ENCODE measurements around the gene PPP1R10. TPM values are rescaled to one million over a fixed set of nuclear protein-coding genes. Genes with fewer than 3 reads are reported as not detected.
A peak's percentile ranks its signal among the peaks of the same experiment; 100 is the strongest.

The PPP1R10 gene
- total and polyA plus RNA-seq, 2 of the 13 experiments (the other 11 are each of a cell fraction or from before 2014, with no cell fraction given): 26.3 to 38.4 TPM

DNA sequence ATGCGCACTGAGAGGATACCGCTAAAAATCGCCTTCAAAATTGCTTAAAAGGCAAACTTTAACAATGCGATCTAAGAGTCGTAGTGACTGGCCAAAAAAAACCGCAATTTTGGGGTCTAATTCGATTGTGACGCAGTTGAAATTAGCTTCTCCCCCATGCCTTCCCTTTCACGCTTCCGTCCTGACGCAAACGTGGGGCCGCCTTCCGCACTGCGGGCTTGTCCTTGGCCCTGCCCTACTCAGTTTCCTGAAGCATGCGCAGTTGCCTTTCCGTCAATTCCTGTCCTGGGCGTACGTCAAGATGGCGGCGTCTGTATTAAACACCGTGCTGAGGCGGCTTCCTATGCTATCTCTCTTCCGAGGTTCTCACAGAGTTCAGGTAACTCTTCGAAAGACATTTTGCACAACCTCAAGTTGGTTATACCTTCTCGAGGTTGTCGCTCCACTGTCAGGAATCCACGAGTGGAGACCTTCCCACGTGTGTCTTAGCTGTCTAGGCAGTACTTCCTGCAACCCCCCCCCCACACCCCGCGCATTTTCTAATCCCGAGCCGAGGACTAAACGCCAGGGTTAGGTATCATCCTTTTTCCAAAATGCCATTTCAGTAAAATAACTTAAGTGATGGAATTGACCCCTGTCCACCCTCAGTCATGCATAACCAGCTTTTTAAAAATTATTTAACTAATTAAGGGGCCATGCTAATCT lies 674 bp upstream of the PPP1R10 start, which contains the start of gene MRPS18B (continued):
- TF ChIP-seq SMAD3 (CRISPR knock-in tag; IDR thresholded peaks at IDR 0.05) (peak; percentile 34; the same call in 1 of the 2 replicates), CBFB (CRISPR knock-in tag; IDR thresholded peaks at IDR 0.05) (no peak; the same call in 1 of the 2 replicates), THYN1 (CRISPR knock-in tag; IDR thresholded peaks at IDR 0.05; ENCODE audit: borderline replicate concordance, low read depth) (peak; percentile 39; the same call in 1 of the 2 replicates), IRF1 (CRISPR knock-in tag; IDR thresholded peaks at IDR 0.05; ENCODE audit: low read depth) (no peak), ZNF263 (CRISPR knock-in tag; IDR thresholded peaks at IDR 0.05) (0 out of 2 replicates have a peak, but pooled peaks have one; percentile 51), NFYC (CRISPR knock-in tag; IDR thresholded peaks at IDR 0.05) (peak; percentile 48; the same call in 1 of the 2 replicates), ARNT2 (CRISPR knock-in tag; IDR thresholded peaks at IDR 0.05; ENCODE audit: low read depth) (peak; percentile 36; the same call in 1 of the 2 replicates), ZNF274 (CRISPR knock-in tag; IDR thresholded peaks at IDR 0.05) (0 out of 2 replicates have a peak, but pooled peaks have one; percentile 29), AGO2 (optimal IDR thresholded peaks at IDR 0.05; ENCODE audit: low read depth, low read length) (no peak), ZNF646 (CRISPR knock-in tag; IDR thresholded peaks at IDR 0.05) (no peak), NCOA2 (CRISPR knock-in tag; IDR thresholded peaks at IDR 0.05) (0 out of 2 replicates have a peak, but pooled peaks have one; percentile 1), NKX3-1 (CRISPR knock-in tag; IDR thresholded peaks at IDR 0.05) (no peak; the same call in 1 of the 2 replicates), HMG20B (CRISPR knock-in tag; conservative IDR thresholded peaks at IDR 0.05) (no peak), BHLHE40 (IDR thresholded peaks at IDR 0.05; ENCODE audit: low read length) (no peak), HDAC2 (CRISPR knock-in tag; IDR thresholded peaks at IDR 0.05) (peak; percentile 26), MBD4 (IDR thresholded peaks at IDR 0.05; ENCODE audit: borderline replicate concordance, low read length) (no peak), MXI1 (IDR thresholded peaks at IDR 0.05; ENCODE audit: borderline replicate concordance, low read depth, low read length) (peak; percentile 98), ZNF720 (CRISPR knock-in tag; IDR thresholded peaks at IDR 0.05) (no peak), ZNF644 (CRISPR knock-in tag; IDR thresholded peaks at IDR 0.05; ENCODE audit: low read depth) (no peak), AHR (CRISPR knock-in tag; IDR thresholded peaks at IDR 0.05) (no peak), NR1H2 (CRISPR knock-in tag; IDR thresholded peaks at IDR 0.05; ENCODE audit: borderline replicate concordance, low read depth) (peak; percentile 87; the same call in 1 of the 2 replicates), ZNF460 (CRISPR knock-in tag; IDR thresholded peaks at IDR 0.05; ENCODE audit: borderline replicate concordance) (no peak)
- TF ChIP-seq, protein P1, sequence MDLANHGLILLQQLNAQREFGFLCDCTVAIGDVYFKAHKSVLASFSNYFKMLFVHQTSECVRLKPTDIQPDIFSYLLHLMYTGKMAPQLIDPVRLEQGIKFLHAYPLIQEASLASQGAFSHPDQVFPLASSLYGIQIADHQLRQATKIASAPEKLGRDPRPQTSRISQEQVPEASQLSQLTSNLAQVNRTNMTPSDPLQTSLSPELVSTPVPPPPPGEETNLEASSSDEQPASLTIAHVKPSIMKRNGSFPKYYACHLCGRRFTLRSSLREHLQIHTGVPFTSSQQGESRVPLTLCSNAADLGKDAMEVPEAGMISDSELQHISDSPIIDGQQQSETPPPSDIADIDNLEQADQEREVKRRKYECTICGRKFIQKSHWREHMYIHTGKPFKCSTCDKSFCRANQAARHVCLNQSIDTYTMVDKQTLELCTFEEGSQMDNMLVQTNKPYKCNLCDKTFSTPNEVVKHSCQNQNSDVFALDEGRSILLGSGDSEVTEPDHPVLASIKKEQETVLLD (CRISPR knock-in tag; IDR thresholded peaks at IDR 0.05; ENCODE audit: low read depth): no peak
